OCI-M2 (cell line): ENCODE data around the gene IQSEC1.

ENCODE experiments used
- DNase-seq: peaks from one replicate; lab custom pipeline; 2025; ENCODE audit not compliant: unreplicated experiment; lab: John Stamatoyannopoulos, UW

Gene IQSEC1

DNA sequence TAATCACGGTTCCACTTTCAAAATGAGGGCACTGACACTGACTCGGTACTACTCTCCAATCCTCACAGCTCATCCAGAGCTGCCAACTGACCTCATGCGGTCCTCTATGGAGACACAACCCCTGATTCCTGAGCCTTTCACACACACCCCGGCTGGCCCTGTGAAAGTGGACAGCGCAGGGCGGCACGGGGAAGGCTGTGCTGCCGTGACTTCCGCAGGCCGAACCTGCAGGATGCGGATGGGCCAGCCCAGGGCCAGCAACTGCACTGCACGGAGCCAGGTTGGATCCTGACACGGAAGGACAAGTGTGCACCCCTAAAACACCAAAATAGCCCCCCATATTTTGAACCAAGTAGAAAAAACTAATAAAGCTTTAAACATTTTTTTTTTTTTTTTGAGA, 41.0 kb downstream of the IQSEC1 start:
- no peak for DNase-seq

DNA sequence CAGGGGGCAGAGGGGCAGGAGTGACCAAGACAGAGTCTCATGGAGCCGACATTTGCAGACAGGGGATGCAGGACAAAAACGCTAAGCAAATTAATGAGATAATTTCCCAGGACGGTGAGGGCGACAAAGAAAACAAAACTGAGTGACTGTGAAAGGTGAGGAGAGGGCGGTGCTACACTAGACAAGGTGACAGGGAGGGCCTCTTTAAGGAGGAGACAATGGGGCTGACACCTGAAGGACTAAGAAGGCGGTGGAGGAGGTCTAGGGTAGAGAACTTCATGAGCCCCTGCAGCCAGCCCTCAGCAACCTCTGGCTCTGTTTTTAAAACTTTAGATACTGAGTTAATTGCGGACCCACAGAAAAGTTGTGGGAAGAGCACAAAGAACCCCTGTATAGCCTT, 41.6 kb downstream of the IQSEC1 start:
- DNase-seq = no peak

DNA sequence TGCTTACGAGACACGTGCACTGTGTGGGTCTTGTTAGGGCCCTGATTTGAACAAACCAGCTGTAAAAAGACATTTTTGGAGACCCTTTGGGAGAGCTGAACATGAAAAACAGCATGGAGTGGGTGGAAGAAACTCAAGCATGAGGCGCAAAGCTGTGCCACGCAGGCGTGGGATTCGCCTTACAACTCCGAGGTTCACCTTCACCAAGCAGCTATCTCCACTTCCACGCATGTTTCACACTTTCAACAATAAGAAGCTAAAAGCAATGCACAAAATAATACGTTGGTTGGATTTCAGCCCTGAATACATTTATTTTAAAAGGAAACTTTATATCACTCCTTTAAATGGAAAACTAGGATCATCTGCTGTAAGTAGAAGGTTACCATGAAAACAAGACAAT, 42.5 kb downstream of the IQSEC1 start:
- DNase-seq = no peak

DNA sequence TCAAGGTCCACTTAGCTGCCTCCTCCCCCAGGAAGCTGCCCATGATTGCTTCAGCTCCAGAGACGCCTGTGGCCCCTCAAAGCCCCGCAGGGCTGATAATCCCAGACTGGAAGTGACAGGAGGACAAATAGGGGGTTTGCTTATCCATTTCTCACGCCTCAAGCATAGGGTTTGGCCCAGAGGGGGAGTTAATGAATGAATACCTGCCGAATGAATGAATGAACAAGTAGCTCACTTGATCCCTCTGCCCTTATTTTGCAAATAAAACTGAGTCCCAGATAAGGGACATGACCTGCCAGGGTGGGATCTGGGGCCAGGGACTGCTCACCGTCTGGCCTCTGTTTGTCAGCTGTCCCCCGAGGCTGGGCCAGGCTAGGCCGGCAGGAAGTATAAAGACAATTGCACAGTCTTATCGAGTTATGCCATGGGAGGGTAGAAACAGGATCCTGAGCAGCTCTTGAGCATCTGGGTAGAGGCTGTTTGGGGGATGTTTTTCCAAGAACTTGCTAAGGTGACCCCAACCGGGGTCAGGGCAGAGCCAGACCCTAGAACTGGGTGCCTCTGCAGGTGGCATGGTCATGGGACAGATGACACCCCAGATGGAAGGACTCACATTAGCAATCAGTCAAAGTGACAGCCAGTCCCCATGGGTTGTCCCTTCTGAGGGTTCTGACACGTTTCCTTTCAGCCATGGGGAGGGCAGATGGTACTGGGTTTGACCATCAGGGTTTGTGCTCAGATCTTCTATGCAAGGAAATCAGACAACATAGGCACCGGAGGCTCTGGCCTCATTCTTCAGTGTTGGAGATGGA, 45.0 kb downstream of the IQSEC1 start:
- no peak for DNase-seq

DNA sequence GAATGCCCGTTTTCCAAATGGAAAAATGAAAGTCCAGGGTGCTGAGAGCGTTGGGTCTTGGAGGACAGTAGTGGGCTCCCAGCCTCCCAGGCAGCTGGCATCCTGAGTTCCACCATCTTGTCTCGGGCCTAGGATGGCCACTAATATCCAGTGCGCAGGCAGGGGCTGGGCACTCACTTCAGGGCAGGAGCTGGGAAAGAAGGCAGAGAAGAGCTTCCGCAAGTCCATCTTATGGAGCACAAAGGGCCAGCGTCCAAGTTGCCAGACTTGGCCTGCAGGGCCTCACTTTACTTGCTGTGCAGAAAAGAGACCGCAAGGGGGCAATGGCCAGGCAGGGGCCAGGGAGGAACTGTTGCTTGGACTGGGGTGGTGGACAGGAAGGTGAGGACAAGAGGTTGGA, 46.1 kb downstream of the IQSEC1 start:
- DNase-seq = no peak

DNA sequence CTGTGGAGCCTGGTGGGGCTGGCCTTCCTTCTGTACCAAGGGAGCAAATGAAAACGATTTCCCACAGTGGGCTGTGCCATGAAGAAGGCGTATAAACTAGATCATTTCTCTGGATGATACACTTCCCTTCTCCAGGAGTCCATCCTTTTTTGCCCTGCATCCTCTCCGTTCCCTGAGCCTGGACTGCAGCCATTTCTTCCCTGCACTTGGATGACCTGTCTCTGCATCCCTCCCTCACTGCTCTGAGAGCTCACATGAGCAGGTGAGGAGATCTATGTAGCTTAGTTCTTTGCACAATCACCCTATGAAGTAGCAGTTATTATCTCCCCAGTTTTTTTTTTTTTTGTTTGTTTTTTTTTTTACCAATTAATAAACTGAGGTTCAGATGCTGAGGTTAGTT, 46.7 kb downstream of the IQSEC1 start:
- DNase-seq = no peak

DNA sequence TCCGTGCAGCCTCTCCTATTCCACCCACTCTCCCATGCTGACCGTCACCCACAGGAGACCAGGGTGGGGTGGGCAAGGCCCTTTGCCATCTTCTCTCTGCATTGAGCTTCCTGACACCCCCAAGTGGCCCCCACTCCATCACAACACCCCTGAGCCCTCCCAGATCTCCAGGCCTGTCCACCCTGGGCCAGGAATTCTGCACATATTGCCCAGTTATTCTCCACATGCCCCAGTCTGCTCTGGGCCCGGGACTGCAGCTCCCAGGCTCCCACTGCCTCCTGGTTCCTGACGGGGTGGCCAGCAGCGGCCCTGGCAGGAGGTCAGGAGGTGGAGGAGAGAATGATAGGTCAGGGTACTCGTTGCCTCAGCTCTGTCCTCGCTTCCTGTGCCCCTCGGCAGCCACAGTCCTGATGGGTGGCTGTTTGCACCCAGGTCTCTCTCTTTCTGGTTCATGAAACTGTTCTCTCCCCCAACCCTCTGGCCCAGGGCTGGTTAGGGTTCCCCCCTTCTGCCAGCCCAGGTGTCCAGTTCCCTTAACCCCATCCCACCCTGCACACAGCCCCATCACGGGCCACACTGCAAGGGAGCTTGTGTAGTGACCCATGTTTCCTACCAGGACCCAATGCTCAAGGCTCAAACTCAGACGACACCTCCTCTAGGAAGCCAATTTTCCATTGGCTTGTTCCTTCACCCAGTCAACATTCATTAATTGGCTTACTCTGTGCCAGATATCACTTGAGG, 47.3 kb downstream of the IQSEC1 start:
- DNase-seq = no peak

DNA sequence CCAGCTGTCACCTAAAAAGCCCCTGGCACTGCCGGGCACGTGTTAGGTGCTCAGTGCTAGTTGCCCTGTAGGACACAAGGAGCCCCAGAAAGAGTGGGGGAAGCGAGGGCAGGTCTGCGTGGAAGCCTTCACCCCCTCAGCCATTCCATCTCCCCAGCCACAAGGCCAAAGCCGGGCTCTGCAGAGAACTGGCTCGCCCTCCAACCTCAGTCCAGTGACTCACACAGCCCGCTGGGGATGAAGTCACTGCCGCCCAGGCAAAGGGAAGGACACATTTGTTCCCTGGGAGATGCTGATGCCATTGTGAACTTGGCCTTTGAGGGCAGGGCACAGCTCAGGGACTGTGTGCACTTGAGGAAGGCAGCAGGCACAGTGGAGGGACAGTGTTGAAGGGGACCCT, 48.1 kb downstream of the IQSEC1 start:
- no peak for DNase-seq

DNA sequence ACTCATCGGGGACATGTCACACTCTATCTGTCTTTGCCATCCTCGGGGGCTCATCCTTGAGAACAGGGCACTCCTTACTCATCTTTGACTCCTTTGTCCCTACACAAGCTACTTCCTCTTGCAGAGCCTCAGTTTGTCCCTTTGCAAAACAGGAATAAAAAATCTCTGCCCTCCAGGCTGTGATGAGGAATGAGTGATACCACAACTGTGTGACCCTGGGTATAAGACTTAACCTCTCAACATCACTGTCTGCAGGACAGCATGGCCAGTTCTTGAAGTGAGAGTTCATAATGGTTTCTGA, 48.5 kb downstream of the IQSEC1 start:
- DNase-seq = no peak

DNA sequence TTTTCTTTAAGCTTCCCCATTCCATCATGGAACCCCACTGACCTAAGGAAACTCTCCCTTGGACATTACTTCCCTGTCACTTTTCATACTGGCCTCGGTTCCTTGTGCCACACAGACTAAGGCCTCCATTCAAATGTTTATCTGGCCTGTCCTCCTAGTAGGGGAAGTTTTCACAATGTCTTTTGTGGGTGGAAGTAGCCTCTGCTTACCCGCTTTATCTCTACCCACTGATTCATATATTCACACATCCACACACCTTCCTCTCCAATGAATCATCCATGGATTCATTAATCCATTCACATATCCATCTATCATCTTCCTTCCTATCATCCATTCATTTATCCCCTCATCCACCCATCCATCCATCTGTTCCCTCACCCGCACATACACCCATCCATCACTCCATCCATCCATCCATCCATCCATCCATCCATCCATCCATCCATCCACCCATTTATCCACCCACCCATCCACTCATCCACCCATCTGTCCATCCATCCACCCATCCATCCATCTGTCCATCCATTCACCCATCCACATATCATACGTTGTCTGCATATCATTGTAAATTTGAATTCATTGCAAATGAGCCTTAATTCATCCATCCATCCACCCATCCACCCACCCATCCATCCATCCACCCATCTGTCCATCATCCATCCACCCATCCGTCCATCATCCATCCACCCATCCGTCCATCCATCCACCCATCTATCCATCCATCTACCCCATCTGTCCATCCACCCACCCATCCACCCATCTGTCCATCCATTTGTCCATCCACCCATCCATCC, 49.1 kb downstream of the IQSEC1 start:
- DNase-seq = no peak

DNA sequence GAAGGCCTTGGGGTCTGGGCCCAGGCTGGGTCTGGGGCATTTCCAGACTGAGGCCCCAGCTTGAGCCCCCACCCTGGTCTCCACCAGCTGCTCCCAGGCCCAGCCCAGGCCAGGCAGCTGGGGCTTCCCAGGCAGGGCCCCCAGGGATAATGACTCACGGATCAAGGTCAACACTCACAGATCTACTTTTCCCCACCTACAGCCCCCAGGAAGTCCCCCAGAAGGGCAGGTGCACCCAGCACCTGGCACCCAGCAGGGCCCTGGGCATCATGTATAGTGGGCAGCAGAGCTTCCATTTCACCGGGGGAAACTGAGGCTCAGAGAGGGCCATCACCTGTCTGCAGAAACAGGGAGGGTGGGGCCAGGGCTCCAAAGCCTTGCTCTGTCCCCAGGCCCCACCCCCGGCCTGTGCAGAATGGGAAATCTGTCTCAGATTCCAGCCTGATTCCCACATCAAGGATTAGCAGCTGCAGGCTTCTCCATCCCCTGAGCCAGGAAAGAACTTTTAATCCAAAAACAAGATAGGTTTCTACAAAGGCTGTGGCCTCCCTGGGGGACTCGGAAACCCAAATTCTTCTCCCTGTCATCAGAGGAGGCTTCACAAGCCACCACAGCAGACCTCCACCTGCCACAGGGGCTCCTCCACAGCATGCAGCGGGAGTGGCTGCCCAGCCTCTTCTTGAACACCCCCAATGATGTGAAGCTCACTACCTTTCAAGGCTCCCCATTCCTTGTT, 49.8 kb downstream of the IQSEC1 start:
- no peak for DNase-seq

DNA sequence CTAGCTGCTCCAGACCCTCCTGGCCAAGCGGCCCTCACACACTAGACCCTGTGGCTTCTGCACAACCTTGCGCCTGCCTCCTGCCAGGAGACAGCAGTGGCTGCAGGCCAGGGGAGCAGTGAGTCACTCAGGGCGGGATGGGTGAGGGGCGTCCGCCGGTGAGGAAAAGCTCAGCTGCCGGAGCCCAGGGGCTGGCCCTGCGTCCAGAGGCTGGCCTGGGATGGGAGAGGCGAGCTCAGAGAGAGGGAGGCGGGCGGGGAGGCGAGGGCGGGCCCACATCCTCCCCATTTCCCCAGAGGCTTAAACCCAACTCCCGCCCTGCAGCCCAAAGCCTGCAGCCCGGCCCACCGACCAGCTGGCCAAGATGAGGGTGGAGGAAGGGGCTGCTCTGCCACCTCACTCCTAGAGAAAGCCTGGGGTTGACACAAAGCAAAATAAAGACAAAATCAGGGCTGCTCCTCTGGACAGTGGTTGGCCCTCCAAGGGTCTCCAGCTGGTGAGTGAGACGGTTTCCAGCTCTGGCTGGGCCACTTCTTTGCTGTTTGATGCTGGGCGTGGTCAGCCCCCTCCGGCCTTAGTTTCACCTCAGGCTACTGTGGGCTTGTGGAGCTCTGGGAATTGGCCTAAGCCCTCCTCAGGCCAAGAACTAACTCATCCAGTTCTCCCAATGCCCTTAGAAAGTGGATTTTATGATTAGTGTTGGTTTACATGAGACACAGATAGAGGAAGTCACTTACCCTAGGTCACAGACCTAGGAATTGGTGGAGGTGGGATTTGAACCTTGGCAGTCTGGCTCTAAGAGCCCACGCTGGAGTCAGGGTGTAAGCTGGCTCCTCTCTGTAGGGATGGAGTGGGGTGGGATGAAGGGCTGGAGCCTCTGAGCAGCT, 50.6 kb downstream of the IQSEC1 start:
- no peak for DNase-seq

DNA sequence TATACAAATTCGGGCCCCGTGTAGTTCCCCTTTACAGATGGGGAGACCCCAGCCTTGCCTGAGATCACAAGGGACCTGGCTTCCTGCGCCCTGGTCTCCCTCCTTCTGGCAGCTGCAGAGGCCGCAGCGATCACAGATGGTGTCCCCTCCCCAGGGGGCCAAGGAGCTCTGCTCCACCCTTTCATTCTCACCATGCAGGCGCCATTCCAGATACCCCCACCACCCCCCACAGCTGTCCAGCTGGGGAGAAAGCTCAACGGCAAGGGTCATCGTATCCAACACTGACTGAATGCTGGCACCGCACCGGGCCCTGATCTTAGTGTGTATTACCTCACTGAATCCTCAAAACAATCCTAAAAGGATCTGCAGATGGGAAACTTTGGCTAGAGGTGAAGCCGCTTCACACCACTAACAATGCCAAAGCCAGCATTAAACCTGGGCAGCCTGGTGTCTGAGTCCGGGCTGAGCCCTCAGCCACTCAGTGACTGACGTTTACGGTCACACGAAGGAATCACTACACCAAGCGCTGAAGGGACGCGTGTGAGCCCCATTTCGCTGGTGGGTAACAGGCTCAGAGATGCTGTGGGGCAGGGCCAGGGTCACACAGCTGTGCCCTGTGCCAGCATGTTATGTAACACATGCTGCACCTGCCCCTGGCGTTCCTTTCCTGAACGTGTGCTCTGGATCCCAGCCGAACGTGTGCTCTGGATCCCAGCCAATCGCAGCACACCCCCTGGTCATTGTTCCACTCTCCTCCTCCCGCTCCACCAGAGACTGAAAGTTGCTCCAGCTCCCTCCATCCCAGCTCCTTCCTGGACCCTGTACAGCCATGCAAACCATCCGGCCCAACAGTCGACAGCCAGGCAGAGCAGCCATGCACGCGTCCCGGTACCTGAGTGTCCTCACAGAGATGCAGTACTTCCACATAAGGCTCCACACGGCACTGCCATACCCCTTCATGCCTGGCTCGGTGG, 51.8 kb downstream of the IQSEC1 start:
- no peak for DNase-seq

DNA sequence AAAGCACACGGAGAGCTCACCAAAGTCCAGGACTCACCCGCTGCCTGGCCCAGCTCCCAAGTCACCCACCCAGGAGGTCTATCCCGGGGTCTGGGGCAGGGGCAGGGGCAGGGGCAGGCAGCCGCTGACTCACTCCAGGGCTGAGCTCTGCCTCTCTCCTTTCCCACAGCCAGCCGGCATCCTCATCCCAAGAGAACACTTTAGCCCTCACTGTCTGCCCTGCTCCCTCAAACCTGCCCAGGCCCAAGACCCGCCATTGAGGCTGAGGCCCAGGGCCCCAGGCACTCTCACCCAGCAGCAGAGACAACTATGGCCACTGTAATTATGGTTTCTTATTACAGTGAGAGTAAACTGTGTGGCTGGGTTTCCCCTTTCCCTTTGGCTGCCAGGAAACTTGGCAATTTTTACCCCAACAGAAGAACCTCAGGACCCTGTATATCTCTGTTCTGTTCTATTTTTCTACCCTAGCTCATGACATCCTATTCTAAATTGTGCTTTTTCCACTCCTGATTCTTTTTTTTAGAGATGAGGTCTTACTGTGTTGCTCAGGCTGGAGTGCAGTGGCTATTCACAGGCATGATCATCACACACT, 53.0 kb downstream of the IQSEC1 start:
- DNase-seq = no peak

DNA sequence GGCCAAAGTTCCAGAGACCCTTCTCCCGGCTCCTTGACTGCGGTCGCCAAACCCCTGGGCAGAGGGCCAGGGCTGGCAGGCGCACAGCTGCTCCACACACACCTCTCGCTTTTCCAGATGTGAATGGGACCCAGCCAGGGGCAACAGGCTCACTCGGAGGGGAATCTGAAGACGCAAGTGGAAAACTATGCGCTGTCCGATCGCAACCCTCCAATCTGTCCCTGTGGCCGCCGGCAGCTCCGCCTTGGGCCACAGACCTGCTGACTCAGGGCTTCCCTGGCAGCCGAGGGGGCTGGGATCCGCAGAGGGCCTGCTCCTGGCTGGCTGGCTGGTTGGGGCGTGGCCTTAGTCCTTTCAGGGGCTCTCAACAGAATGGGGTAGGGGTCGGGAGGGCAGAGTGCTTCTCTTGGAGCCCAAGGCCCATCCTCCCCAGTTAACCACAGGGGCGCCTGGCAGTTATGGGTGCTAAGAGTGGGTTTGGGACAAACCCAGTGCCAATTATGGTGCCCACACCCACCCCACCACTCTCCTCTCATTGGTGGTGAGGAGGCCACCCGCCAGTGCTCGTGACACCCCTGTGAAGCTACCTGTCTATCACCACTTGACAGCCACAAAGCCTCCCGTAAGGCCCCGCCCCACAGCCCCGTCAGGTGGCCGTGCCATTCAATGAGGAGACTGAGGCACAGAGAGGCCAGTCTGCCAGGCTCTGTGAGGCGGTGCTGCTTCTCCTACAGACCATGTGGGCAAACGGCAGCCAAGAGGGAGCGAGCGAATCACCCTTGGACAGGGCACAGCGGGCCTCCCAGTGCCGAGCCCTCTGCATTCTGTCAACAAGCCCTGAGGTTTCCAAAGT, 53.8 kb downstream of the IQSEC1 start:
- DNase-seq = no peak

DNA sequence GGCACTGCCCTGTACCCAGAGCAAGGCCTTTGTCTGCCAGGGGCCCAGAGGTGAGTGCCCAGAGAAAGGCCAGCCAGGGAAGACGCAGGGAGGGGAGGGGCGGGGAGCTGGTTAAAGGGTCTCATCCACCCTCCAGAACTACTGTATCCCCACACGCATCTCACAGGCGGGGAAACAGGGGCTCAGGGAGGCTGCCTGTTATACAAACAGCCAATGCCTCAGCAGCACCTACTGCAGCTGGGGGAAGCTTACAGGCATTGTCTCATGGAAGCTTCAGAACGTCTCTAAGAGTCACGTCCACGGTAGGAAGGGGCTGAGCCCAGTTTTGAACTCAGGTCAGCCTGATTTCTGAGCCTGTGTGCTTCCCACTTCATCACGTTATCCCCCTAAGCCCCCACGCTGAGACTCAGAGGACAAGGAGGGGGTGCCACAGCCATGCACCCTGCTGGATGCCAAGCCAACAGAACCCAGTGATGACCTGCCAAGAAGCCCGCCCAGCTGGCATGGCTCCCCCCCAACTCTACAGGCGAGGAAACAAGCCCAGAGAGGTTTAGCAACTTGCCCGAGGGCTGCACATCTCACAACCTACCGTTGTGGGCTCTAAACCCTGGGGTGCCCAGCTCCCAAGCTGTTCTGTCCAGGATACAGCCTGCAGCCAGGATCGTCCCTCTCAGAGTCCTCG, 54.5 kb downstream of the IQSEC1 start:
- no peak for DNase-seq

DNA sequence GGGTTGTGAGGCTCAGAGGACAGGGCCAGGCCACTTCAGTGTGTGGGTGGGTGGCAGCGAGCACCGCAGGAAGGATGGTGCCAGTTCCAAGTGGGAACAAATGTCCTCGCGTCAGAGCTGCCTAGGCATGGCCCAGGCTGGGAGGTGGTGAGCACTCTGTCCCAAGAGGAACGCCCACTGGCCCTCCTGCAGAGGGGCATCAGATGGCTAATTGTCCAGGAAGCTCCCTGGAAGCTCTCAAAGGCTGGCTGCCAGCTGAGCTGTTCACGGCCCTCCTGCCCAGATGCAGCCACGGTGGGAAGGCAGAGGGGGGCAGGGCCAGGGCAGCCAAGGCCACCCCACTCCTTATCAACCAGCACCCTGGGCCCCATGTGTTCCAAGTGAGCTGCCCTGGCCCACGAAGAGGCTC, 55.2 kb downstream of the IQSEC1 start:
- no peak for DNase-seq
